HFF-Myc (cell line): ENCODE measurements around the gene MEFV.

Source experiments
- DNase-seq: peaks from one replicate; pipeline ENCODE4 v3.0.0-alpha.2; 2011; ENCODE audit warnings: low read depth; ENCODE audit errors: extremely low read depth
- H3K4me3 ChIP-seq: replicated peaks from 2 replicates; pipeline ENCODE4 v1.5.1; 2011; ENCODE audit warnings: low read depth, mild to moderate bottlenecking, control low read depth, low read length
- TF ChIP-seq, protein P1 (sequence below): IDR thresholded peaks from 2 replicates; pipeline ENCODE4 v1.5.1; 2012; ENCODE audit warnings: mild to moderate bottlenecking, low read depth, low read length, control low read depth; ENCODE audit errors: missing control alignments

Gene MEFV, protein sequence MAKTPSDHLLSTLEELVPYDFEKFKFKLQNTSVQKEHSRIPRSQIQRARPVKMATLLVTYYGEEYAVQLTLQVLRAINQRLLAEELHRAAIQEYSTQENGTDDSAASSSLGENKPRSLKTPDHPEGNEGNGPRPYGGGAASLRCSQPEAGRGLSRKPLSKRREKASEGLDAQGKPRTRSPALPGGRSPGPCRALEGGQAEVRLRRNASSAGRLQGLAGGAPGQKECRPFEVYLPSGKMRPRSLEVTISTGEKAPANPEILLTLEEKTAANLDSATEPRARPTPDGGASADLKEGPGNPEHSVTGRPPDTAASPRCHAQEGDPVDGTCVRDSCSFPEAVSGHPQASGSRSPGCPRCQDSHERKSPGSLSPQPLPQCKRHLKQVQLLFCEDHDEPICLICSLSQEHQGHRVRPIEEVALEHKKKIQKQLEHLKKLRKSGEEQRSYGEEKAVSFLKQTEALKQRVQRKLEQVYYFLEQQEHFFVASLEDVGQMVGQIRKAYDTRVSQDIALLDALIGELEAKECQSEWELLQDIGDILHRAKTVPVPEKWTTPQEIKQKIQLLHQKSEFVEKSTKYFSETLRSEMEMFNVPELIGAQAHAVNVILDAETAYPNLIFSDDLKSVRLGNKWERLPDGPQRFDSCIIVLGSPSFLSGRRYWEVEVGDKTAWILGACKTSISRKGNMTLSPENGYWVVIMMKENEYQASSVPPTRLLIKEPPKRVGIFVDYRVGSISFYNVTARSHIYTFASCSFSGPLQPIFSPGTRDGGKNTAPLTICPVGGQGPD

DNA sequence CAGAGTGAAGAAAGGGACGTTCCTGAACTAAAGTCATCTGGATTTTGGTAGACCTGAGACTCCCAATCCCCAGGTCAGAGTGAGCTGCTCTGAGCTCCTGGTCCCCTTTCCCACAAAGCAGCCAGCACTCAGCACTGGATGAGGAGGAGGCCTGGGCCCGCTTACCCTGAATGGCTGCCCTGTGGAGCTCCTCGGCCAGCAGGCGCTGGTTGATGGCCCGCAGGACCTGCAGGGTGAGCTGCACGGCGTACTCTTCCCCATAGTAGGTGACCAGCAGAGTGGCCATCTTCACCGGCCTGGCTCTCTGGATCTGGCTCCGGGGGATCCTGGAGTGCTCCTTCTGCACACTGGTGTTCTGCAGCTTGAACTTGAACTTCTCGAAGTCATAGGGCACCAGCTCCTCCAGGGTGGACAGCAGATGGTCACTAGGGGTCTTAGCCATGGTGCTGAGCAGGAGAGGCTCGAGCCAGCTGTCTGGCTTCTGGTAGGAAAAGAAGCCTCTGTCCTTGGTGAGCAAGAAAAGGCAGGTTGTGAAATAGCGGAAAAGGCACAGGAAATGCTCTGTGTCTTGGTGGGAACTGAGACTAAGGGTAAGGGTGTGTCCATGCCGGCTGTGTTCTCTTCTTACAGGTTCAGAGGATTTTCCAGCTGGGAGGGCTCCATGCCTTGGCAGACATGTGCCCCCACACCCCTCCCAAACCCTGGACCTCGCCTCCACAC, at the start of gene MEFV:
TSS of gene MEFV (minus strand) at position 488 of the 720 bp plus-strand sequence. CDS start at position 442, 46 bp downstream.
- TF ChIP-seq, protein P1, sequence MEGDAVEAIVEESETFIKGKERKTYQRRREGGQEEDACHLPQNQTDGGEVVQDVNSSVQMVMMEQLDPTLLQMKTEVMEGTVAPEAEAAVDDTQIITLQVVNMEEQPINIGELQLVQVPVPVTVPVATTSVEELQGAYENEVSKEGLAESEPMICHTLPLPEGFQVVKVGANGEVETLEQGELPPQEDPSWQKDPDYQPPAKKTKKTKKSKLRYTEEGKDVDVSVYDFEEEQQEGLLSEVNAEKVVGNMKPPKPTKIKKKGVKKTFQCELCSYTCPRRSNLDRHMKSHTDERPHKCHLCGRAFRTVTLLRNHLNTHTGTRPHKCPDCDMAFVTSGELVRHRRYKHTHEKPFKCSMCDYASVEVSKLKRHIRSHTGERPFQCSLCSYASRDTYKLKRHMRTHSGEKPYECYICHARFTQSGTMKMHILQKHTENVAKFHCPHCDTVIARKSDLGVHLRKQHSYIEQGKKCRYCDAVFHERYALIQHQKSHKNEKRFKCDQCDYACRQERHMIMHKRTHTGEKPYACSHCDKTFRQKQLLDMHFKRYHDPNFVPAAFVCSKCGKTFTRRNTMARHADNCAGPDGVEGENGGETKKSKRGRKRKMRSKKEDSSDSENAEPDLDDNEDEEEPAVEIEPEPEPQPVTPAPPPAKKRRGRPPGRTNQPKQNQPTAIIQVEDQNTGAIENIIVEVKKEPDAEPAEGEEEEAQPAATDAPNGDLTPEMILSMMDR, result no peak
- H3K4me3 ChIP-seq, result no peak within 1 kb of the TSS
- no peak for DNase-seq

DNA sequence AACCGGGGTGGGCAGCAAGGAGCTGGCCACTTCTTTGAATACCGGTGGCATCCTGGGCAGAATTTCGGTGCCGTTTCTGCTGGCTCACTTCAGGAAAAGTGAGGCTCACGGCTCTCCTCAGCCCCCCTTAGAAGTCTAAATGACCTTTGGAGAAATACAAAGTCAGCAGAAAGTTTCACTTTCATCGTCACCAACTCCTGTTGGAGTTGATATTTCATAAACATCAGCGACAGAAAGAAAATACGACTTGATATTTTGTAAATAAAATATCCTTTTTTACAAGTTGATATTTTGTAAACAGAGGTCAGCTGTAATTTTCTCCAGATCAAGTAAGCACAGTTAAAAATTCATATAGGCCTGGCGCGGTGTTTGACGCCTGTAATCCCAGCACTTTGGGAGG, 49.6 kb upstream of the MEFV start:
- no peak for DNase-seq
- peak overlapping the region; percentile 55 for H3K4me3 ChIP-seq
- TF ChIP-seq, protein P1, result no peak

DNA sequence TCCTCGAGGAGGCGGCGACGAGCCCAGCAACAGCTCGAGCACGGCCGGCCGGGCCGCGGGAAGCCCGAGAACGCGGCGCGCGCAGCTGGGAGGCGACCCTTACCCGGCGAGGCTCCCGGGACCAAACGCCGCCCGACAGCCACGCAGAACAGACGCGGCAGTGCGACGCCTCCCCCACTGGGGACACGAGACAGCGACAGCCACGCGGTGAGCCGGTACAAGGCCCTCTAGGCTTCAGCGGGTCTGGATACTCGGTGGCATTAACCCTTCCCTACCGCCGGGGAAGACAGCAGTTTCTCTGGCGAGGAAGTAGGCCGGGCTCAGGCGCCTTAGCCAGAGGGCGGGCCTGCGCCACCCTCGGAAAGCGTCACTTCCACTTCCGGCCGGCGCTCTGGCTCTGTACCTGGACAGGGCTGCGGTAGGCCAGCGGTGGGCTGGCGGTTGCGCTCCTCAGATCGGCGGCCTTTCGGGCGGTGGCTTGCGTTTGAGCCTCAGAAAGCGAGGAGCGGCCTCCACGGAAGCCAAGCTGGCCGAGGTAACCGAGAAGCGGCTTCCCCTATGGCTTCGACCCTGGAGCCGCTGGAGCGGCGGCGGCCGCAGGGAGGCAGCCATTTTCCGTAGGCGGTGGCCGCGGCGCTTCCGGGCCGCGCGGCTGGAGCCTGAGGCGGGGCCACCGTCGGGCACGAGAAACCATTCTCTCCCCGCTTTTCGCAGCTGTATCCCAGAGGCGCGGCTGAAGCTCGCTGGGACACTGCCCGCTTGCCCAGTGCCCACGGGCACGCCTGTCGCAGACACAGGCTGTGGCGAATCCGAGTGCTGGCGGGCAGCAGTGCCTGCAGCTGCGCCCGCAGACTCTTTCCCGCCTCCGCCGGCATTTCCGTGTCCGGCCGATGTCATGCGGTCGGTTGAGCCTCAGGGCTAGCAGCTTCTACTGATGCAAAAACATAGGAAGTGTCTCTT, 49.0 kb upstream of the MEFV start, which contains the start of the genes TIGD7 and ZNF75A:
TSS of gene TIGD7 (minus strand) at position 322 of the 960 bp plus-strand sequence. CDS start 4,816 bp downstream, outside the sequence.
TSS of gene ZNF75A (plus strand) at position 389 of the 960 bp plus-strand sequence. CDS start 2,932 bp downstream, outside the sequence.
- TF ChIP-seq, protein P1, result no peak
- peak within 1 kb of the TSS; percentile 55 for H3K4me3 ChIP-seq
- DNase-seq, result peak; percentile 44

DNA sequence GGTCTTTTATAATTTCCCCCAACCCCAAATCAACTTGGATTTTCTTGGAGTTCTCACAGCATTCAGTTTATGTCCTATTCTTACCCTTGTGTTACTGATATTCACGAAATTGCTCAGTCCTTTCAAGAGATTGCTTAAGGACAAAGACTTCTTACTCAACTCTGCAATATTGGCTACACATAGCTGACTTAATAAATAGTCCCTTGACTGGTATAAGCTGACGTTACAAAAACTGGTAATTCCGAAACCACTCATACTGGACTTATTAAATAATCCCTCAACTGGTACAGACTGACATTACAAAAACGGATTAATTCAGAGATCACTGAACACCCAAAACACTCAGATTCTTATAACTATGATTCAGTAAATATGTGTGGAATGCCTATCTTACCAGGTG, 47.9 kb upstream of the MEFV start:
- TF ChIP-seq, protein P1, result no peak
- H3K4me3 ChIP-seq, result peak overlapping the region; percentile 55
- no peak for DNase-seq

DNA sequence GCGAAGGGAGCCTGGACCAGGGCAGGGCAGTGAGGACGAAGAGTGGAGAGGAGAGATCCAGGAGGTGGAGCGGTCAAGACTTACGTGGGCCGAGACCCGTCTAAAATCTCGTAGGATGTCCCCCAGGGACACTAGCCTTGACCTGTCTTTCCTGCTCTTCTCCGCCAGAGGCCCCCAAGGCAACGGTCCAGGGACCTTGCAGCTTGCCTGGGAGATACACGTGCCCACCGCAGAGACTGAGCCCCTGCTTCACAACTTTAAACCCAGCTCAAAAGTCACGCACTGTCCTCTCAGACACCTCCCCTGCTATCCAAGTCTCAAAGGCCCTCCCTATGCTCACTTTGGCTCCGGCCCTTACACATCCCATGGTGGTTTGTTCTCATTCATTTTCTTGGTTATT, 39.4 kb upstream of the MEFV start:
- no peak overlapping the region for H3K4me3 ChIP-seq
- no peak for DNase-seq
- TF ChIP-seq, protein P1, result no peak
